ENCODE data around the gene CFL1.
A peak's percentile ranks its signal among the peaks of the same experiment; 100 is the strongest.
"Not testable (repeated sequence)": the region's sequence is repeated elsewhere in the genome, so short reads cannot be mapped to it uniquely, and the experiment has no call there.

Gene CFL1

GRCh38 chr11:65856689-65857499, 1.1 kb downstream of the CFL1 start:
- peak; percentile 52 for DNase-seq

- DNase-seq, result no peak
These were observed 2.0 kb downstream of the CFL1 start for GRCh38 chr11:65855927-65856363.

- no peak for DNase-seq
These were observed 2.8 kb downstream of the CFL1 start for GRCh38 chr11:65854852-65855837.

DNA sequence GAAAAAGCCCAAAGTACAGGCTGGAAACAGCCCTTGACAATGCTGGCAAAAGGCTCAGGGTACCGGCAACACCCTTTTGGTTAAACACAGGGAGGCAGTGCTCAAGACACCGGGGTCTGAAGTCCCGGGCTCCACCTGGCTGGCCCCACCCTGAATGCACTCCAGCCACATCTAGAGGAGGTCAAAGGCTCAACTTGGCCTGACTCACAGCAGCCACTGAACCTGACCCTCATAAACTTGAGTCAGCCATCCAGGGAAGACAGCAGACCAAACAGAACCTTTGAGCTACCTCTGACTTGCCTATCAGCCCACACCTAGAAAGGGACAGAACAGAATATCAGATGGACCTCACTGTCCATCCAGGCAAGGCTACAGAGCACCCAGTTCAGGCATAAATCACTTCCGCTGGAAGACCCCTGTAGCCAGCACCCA, 3.8 kb downstream of the CFL1 start:
- DNase-seq, result no peak

- no peak for DNase-seq
These were observed 4.6 kb downstream of the CFL1 start for GRCh38 chr11:65853246-65853979.

DNA sequence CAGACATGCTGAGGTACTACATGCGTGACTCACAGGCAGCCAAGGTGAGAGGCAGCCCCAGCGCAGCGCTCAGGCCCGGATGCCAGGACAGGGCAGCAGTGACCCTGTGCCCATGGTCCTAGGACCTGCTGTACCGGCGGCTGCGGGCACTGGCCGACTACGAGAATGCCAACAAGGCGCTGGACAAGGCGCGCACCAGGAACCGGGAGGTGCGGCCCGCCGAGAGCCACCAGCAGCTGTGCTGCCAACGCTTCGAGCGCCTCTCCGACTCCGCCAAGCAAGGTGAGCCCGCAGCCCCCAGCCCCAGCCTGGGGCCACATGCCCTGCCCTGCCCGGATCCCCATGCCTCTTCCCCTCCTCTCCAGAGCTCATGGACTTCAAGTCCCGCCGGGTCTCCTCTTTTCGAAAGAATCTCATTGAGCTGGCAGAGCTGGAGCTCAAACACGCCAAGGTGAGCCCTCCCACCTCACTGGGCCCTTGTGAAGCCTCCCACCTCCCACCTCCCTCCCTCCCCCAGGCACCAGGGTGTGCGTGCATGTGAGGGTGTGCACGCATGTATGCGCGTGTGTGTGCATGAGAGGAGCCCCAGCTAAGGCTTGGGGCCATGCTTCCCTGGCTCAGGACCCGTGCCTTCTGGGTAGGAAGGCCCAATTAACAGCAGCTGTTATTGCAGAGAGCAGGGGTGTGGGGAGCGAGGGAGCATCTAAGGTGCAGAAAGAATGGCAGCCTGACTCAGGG, 5.3 kb downstream of the CFL1 start:
- no peak for DNase-seq

DNA sequence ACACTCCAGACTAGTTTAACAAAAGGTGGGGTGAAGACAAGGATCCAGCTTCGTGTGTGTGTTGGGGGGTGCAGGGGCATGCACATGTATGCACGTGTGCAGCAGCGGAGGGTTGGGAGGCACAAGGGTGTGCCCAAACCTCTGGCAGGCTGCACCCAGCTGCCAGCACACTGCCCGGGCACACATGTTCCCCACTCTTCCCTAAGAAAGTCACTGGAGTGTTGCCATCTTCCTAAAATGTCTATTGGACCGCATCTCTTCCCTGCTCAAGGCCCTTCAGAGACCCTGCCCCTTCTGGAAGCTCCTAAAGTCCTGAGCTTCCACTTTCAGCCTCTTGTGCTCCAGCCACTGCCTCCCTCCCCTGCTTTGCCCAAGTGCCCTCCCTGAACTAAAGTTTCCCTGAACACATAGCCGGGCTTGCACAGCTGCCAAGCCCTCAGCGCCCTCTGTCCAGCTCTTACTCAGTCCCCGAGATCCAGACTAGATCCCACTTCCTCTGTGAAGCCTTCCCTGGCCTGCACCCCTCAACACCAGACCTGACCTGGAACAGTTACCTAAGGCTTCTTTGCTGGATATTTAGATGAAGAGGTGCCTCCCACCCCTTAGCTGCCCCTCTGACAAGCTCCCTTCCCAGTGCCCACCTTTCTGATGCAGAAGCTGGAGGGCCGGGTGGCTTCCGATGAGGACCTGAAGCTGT, 6.0 kb downstream of the CFL1 start:
- no peak for DNase-seq

DNA sequence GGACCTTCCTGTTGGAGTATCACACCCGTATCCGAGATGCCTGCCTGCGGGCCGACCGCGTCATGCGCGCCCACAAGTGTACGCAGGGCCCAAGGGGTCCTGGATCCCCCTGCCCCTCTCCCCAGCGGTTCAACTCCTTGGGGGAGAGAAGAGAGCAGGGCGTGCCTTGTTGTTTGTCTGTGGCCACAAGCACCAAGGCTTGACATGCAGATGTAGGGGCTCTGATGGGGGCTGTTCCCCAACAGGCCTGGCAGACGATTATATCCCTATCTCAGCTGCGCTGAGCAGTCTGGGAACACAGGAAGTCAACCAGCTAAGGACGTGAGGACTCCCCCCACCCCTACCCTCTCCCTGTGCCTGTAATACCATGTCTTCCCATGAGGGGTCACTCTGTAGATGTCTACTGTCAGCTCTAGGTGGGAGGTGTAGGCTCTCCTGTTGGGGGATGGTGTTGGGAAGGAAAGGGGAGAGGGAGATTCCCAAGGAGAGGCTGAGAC, 6.8 kb downstream of the CFL1 start:
- DNase-seq, result no peak

DNA sequence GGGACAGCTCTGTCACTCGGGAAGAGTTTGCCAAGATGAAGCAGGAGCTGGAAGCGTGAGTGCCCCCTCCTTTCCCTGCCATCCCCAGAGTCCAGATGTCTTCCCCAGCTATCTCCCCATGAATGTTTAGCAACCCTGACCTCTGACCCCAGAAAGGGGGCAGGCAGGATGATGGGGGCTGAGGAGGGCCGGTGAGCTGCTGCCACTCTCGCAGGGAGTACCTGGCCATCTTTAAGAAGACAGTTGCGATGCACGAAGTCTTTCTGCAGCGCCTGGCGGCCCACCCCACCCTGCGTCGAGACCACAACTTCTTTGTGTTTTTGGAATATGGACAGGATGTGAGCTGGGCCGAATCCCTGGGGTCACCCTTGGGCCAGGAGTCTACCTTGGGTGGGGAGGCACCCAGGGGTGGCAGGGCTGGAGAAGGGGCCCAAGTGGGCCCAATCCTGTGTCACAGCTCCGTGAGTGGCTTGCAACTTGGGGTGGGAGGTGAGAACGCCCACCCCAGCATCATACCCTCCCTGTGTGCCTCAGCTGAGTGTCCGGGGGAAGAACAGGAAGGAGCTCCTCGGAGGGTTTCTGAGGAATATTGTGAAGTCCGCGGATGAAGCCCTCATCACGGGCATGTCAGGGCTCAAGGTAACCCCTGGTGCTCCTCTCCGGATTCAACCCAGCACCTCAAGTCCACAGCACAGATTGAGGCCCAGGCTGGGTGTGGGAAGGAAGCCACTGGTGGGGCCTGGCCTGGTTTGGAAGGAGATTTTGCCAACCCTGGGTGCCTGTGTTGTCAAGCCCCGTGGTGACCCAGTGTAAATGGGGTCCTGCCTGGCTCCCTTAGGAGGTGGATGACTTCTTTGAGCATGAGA, 7.5 kb downstream of the CFL1 start:
- no peak for DNase-seq

GRCh38 chr11:65849771-65850216, 8.2 kb downstream of the CFL1 start:
- DNase-seq, result no peak

GRCh38 chr11:65849366-65849765, 8.6 kb downstream of the CFL1 start:
- no peak for DNase-seq

- not testable (repeated sequence) for DNase-seq
These were observed 9.3 kb downstream of the CFL1 start for GRCh38 chr11:65848693-65849092.

DNA sequence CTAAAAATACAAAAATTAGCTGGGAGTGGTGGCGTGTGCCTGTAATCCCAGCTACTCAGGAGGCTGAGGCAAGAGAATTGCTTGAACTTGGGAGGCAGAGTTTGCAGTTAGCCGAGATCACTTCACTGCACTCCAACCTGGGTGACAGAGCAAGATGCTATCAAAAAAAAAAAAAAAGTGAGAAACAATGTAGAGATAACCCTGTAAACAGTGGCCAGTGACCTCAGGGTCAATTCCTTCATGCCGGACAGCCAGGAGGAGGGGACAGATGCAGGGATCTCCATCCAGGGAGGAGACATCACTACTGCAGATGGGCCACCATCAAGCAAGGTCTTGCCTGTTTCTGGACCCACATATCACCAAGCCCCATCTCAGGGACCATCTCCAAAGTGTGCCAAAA, 10.2 kb downstream of the CFL1 start:
- no peak for DNase-seq

- DNase-seq, result no peak
These were observed 13.6 kb downstream of the CFL1 start for GRCh38 chr11:65844231-65844872.

- no peak for DNase-seq
These were observed 14.2 kb downstream of the CFL1 start for GRCh38 chr11:65843811-65844210.

DNA sequence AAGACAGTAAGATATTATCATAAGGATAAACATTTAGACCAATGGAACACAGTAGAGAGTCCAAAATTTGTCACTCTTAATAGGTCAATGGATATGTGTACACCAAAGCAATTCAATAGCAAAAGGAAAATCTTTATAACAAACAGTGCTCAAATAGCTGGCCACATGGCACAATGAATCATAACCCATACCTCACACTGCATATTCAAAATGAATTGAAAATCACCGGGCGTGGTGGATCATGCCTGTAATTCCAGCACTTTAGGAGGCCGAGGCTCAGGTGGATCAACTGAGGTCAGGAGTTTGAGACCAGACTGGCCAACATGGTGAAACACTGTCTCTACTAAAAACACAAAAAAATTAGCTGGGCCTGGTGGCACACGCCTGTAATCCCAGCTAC, 15.8 kb downstream of the CFL1 start:
- DNase-seq, result no peak

DNA sequence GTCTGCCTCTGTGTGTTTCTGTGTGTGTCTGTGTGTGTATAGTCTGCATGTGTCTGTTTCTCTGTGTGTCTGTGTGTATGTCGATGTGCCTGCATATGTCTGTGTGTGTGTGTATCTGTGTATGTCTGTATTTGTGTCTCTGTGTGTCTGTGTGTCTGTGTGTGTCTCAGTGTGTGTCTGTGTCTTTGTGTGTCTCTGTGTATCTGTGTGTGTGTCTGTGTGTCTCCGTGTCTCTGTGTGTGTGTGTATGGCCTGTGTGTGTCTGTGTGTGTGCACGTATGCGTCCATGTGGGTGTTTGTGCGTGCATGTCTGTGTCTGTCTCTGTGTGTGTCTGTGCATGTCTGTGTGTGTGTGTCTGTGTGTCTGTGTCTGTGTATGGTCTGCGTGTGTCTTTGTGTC, 23.8 kb downstream of the CFL1 start:
- DNase-seq, result no peak

GRCh38 chr11:65833297-65834030, 24.5 kb downstream of the CFL1 start, which contains the start of gene SNX32:
Gene SNX32 (plus strand): TSS chr11:65833963. CDS start chr11:65834066, 103 bp downstream.
- peak; percentile 87 to 93 for DNase-seq

GRCh38 chr11:65832231-65832630, 25.7 kb downstream of the CFL1 start:
- not testable (repeated sequence) for DNase-seq

Data from NCI-H524 (cell line).